Measurements from ENCODE around the gene PTGDR. TPM values are rescaled to one million over a fixed set of nuclear protein-coding genes. Genes with fewer than 3 reads are reported as not detected.

PTGDR gene, protein sequence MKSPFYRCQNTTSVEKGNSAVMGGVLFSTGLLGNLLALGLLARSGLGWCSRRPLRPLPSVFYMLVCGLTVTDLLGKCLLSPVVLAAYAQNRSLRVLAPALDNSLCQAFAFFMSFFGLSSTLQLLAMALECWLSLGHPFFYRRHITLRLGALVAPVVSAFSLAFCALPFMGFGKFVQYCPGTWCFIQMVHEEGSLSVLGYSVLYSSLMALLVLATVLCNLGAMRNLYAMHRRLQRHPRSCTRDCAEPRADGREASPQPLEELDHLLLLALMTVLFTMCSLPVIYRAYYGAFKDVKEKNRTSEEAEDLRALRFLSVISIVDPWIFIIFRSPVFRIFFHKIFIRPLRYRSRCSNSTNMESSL
- under 1 TPM; 0.13 to 0.43 TPM for total RNA-seq

- TF ChIP-seq, protein P1, sequence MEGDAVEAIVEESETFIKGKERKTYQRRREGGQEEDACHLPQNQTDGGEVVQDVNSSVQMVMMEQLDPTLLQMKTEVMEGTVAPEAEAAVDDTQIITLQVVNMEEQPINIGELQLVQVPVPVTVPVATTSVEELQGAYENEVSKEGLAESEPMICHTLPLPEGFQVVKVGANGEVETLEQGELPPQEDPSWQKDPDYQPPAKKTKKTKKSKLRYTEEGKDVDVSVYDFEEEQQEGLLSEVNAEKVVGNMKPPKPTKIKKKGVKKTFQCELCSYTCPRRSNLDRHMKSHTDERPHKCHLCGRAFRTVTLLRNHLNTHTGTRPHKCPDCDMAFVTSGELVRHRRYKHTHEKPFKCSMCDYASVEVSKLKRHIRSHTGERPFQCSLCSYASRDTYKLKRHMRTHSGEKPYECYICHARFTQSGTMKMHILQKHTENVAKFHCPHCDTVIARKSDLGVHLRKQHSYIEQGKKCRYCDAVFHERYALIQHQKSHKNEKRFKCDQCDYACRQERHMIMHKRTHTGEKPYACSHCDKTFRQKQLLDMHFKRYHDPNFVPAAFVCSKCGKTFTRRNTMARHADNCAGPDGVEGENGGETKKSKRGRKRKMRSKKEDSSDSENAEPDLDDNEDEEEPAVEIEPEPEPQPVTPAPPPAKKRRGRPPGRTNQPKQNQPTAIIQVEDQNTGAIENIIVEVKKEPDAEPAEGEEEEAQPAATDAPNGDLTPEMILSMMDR (IDR thresholded peaks at IDR 0.05): no peak
- intact Hi-C loops (cut with micrococcal nuclease): loop anchor here (10.0 kb wide), 1 partner anchor 113 kb away; no protein-coding TSS in a partner anchor
- peak; percentile 66 for ATAC-seq
- ChIA-PET CTCF (interaction anchor here (1.9 kb wide), 1 partner anchor 23 kb away, joined by 4 read pairs; no protein-coding TSS in a partner anchor), POLR2A (no interaction called here)
- DNase-seq: peak; percentile 58
- Mint-ChIP-seq H3K27ac (peak within 1 kb of the TSS; percentile 55), H3K4me3 (peak within 1 kb of the TSS; percentile 72), H3K4me1 (ENCODE audit: low read depth) (peaks cover 43% of the 10 kb centered on the region), H3K36me3 (ENCODE audit: low read depth) (peaks cover 2% of the 10 kb centered on the region), H3K27me3 (peaks cover 28% of the 10 kb centered on the region), H3K9me3 (no peaks in the 10 kb centered on the region)
Measured at GRCh38 chr14:52267501-52268278, at the start of gene PTGDR. Gene PTGDR (plus strand): TSS chr14:52267698. CDS start chr14:52267815, 117 bp downstream.

GRCh38 chr14:52219488-52220084 lies 47.9 kb upstream of the PTGDR start:
- Mint-ChIP-seq H3K4me1 (ENCODE audit: low read depth) (peaks cover 18% of the 10 kb centered on the region), H3K27ac (no peak overlapping the region), H3K4me3 (no peak overlapping the region), H3K9me3 (no peaks in the 10 kb centered on the region), H3K27me3 (no peaks in the 10 kb centered on the region), H3K36me3 (ENCODE audit: low read depth) (no peaks in the 10 kb centered on the region)
- TF ChIP-seq, protein P1 (IDR thresholded peaks at IDR 0.05): no peak
- ChIA-PET POLR2A (interaction anchor here (1.0 kb wide), 1 partner anchor 216 kb away, joined by 3 read pairs; no protein-coding TSS in a partner anchor), CTCF (interaction anchor here (1.2 kb wide), 1 partner anchor 76 kb away, joined by 3 read pairs; no protein-coding TSS in a partner anchor)
- no peak for ATAC-seq
- DNase-seq: no peak
- intact Hi-C loops (cut with micrococcal nuclease): no loop called here

DNA sequence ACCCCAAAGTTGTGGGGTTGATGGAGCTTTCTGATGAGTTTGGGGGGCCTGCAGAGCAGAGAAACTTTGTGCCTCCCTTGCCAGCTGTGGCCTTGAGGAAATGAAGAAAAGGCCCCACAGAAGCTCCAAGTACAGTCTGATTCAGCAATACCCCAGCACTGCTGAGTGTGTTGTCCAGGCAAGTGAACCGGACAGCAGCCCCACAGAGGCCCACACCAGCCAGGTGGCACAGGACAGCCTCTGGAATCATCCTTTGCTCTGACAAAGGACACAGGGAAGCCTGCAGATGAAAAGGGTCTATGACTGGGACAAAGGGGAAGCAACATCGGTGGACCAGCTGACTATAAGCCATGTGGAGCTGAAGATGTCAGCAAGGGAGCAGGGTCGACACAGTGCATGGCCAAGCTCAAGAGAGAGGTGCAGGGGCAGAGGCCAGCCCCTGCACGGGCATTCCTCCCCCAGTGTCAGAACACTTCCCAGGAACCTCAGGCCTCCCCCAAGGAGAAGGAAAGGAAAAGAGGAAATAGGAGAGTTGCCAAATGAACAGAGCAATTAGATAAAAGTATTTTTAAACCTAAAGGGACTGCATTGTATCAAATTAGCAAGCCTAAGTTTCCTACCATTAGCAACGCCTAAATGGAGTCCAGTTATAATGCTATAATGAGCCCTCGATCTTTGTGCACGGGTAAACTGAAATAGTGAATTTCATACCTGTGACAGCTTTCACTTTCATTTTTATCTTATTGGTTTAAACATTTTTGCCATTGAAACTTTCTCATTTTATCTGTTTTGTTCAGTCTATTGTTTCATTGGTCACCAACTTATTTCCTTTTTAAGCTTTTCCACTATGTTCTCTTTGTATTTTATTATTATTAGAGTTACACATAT lies 46.3 kb upstream of the PTGDR start:
- CTCF ChIA-PET: interaction anchor here (0.9 to 1.2 kb wide), 2 partner anchors 17 to 78 kb away, joined by 3 read pairs; no protein-coding TSS in a partner anchor
- peak; percentile 4 for DNase-seq
- H3K27ac Mint-ChIP-seq: peak overlapping the region; percentile 79
- ATAC-seq: peak; percentile 47
- intact Hi-C loops (cut with micrococcal nuclease): no loop called here
- H3K36me3 Mint-ChIP-seq (ENCODE audit: low read depth): no peaks in the 10 kb centered on the region
- H3K9me3 Mint-ChIP-seq: no peaks in the 10 kb centered on the region
- H3K4me3 Mint-ChIP-seq: peak overlapping the region; percentile 64
- no peaks in the 10 kb centered on the region for H3K27me3 Mint-ChIP-seq
- H3K4me1 Mint-ChIP-seq (ENCODE audit: low read depth): peaks cover 18% of the 10 kb centered on the region
- TF ChIP-seq, protein P1 (IDR thresholded peaks at IDR 0.05): no peak
- POLR2A ChIA-PET: interaction anchor here (1.1 kb wide), 1 partner anchor 20 kb away, joined by 3 read pairs; no protein-coding TSS in a partner anchor

GRCh38 chr14:52222901-52223300 lies 44.6 kb upstream of the PTGDR start:
- Mint-ChIP-seq H3K9me3 (no peaks in the 10 kb centered on the region), H3K36me3 (ENCODE audit: low read depth) (no peaks in the 10 kb centered on the region), H3K27me3 (no peaks in the 10 kb centered on the region), H3K4me3 (no peak overlapping the region), H3K27ac (no peak overlapping the region), H3K4me1 (ENCODE audit: low read depth) (peaks cover 14% of the 10 kb centered on the region)
- ChIA-PET POLR2A (no interaction called here), CTCF (no interaction called here)
- ATAC-seq: no peak
- no peak for DNase-seq
- TF ChIP-seq, protein P1 (IDR thresholded peaks at IDR 0.05): no peak
- intact Hi-C loops (cut with micrococcal nuclease): no loop called here
